GM12873 (cell line): ENCODE data around the gene RNU2-63P.

ENCODE experiments used
- TF ChIP-seq, protein P1 (sequence below): IDR thresholded peaks from 2 replicates; pipeline ENCODE4 v1.5.1; 2012; ENCODE audit warnings: low read depth, mild to moderate bottlenecking, moderate library complexity, low read length, control low read depth; ENCODE audit not compliant: insufficient read depth; ENCODE audit errors: missing control alignments

RNU2-63P gene

DNA sequence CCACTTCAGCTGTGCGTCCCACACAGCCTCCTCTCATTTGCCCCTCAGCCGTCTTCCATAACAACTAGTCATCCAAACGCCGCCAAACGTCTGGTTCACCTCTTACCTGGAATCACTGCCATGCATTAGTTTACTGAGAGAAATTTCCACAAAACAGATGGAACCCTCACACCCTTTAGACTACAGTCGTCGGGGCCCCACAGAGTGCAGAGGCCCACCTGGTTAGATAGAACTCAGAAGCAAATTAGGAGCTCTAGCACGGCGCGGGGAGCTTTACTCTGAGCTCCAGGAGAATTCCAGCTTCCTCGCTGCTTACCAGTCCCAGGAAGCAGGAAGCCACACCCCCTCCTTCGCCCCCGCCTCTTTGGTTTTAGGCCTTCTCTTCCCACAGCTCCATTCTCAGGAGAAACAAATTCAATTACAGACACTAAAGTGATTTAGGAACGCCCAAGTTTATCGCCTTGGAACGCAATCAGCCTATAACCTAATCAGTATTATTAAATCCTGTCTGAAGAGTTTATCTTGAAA lies 9.4 kb downstream of the RNU2-63P start:
- TF ChIP-seq, protein P1, sequence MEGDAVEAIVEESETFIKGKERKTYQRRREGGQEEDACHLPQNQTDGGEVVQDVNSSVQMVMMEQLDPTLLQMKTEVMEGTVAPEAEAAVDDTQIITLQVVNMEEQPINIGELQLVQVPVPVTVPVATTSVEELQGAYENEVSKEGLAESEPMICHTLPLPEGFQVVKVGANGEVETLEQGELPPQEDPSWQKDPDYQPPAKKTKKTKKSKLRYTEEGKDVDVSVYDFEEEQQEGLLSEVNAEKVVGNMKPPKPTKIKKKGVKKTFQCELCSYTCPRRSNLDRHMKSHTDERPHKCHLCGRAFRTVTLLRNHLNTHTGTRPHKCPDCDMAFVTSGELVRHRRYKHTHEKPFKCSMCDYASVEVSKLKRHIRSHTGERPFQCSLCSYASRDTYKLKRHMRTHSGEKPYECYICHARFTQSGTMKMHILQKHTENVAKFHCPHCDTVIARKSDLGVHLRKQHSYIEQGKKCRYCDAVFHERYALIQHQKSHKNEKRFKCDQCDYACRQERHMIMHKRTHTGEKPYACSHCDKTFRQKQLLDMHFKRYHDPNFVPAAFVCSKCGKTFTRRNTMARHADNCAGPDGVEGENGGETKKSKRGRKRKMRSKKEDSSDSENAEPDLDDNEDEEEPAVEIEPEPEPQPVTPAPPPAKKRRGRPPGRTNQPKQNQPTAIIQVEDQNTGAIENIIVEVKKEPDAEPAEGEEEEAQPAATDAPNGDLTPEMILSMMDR, result no peak

DNA sequence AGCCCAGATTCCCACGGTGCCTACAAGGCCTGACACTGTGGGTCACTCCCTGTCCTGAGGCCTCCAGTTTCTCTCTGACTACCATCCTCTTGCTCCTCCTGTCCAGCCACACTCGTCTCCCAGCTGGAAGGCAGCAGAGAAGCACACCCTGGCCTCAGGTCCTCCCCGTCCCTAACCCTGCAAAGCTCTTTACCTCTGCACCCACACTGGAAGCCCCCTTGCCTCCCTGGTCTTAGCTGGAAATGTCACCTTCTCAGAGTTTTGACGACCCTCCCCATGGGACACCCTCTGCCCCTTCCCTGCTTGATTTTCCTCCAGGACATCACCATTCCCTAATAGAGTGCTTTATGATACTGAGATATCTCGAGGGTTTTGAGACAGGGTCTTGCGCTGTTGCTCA lies 10.6 kb downstream of the RNU2-63P start:
- TF ChIP-seq, protein P1, result no peak

DNA sequence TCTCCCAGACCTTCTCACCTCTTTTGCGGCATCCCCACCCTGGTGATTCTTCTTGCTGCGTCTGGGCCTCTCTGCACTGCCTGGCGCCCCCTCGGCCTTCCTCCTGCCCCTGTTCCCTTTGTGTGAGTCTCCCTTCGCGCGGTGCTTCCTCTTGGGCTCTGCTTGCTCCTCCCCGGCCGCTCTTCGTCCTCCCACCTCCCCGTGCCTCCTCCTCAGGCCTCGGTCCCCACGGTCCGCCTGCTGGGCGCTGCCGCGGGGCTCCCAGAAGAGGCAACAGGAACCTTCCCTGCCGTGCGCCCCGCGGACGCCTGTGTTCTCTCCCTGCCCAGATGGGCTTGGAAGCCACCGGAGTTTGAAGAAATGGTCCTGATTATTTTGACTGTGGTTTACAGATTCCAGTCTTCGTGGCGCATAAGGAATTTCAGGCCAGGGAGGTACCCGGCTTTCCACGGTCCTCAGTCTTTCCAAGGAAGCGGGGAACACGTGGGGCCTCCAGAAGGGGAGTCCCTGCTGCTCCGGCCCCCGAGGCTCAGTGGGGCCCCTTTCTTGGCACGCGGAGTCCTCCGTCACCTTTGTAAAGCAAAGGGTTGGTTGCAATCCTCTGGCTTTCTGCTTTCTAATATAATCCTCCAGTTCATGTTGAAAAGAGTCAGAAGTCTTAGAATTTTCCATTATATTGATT lies 13.1 kb downstream of the RNU2-63P start:
- TF ChIP-seq, protein P1, result no peak

DNA sequence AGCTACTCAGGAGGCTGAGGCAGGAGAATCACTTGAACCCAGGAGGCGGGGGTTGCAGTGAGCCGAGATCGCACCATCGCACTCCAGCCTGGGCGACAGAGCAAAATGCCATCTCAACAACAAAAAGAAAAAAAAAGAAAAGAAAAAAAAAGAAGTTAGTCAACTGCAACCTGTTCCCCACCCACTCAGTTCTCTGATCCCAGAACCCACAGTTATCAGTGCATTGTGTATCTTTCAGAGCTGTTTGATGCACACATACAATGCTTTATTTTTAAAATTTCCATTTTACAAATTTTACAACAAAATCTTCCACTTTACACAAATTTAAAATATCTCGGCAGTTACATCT lies 14.0 kb downstream of the RNU2-63P start:
- TF ChIP-seq, protein P1, result no peak

DNA sequence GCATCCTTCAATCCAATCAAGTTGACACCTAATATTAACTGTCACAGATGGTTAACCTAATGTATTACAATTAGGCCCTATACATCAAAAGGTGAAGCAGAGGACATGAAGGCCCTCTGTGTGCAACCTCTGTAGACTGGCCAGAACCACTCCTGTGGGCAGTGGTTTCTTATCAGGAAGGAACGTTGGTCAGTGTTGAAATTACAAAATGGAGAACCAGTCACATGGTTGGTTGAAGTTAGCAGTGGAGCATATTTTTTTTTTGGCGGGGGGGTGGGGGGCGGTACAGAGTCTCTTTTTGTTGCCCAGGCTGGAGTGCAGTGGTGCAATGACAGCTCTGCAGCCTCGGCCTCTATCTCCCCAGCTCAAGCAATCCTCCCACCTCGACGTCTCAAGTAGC lies 19.8 kb downstream of the RNU2-63P start:
- TF ChIP-seq, protein P1, result no peak

DNA sequence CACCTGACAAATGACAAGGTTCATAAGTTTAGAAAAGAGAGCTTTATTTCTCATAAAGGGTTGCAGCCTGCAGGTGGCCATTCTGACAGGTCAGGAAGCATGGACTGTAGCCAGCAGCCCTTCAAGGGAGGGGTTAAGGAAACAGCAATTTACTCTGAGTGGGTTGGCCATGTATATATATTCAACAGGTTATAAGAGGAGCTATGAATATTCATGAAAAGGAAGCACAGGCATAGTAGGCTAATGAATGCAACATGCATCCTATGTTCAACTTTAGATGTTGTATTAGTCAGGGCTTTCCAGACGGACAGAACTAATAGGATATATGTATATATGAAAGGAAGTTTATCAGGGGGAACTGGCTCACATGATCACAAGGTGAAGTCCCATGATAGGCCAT lies 20.6 kb downstream of the RNU2-63P start:
- TF ChIP-seq, protein P1, result no peak
